Skeletal muscle satellite cell (primary cell): Measurements from ENCODE around the gene KCNG2. TPM values are rescaled to one million over a fixed set of nuclear protein-coding genes. Genes with fewer than 3 reads are reported as not detected.
A peak's percentile ranks its signal among the peaks of the same experiment; 100 is the strongest.
"Not testable (repeated sequence)": the region's sequence is repeated elsewhere in the genome, so short reads cannot be mapped to it uniquely, and the experiment has no call there.

Experiments used
- H3K27me3 ChIP-seq: 2 replicates; pipeline ENCODE4 v1.7.0; 2013; ENCODE audit warnings: low read length; ENCODE audit not compliant: control insufficient read depth, insufficient read depth
- H3K36me3 ChIP-seq: 2 replicates; pipeline ENCODE4 v1.7.0; 2013; ENCODE audit warnings: mild to moderate bottlenecking, control low read depth, low read length; ENCODE audit not compliant: insufficient read depth
- H3K4me1 ChIP-seq: 2 replicates; pipeline ENCODE4 v1.7.0; 2013; ENCODE audit warnings: low read length; ENCODE audit not compliant: control insufficient read depth, insufficient read depth
- H3K4me2 ChIP-seq: 2 replicates; pipeline ENCODE4 v1.7.0; 2013; ENCODE audit warnings: mild to moderate bottlenecking, low read length
- H3K4me3 ChIP-seq: 2 replicates; pipeline ENCODE4 v1.7.0; 2013; ENCODE audit warnings: low read length
- H3K9ac ChIP-seq: 2 replicates; pipeline ENCODE4 v1.7.0; 2013; ENCODE audit warnings: mild to moderate bottlenecking, low read depth, low read length, moderate library complexity
- H3K9me3 ChIP-seq: replicated peaks from 2 replicates; pipeline ENCODE4 v1.7.0; 2013; ENCODE audit warnings: mild to moderate bottlenecking, control low read depth, low read length
- total RNA-seq: library from RNA; depleted of rRNA; stranded (reverse); fragments of >200 nt; gene quantifications from 2 replicates; pipeline ENCODE4 v1.2.3, GENCODE V29; 2012; rRNA removed

Gene KCNG2, protein sequence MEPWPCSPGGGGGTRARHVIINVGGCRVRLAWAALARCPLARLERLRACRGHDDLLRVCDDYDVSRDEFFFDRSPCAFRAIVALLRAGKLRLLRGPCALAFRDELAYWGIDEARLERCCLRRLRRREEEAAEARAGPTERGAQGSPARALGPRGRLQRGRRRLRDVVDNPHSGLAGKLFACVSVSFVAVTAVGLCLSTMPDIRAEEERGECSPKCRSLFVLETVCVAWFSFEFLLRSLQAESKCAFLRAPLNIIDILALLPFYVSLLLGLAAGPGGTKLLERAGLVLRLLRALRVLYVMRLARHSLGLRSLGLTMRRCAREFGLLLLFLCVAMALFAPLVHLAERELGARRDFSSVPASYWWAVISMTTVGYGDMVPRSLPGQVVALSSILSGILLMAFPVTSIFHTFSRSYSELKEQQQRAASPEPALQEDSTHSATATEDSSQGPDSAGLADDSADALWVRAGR
- total RNA-seq = not detected in 2 replicates

DNA sequence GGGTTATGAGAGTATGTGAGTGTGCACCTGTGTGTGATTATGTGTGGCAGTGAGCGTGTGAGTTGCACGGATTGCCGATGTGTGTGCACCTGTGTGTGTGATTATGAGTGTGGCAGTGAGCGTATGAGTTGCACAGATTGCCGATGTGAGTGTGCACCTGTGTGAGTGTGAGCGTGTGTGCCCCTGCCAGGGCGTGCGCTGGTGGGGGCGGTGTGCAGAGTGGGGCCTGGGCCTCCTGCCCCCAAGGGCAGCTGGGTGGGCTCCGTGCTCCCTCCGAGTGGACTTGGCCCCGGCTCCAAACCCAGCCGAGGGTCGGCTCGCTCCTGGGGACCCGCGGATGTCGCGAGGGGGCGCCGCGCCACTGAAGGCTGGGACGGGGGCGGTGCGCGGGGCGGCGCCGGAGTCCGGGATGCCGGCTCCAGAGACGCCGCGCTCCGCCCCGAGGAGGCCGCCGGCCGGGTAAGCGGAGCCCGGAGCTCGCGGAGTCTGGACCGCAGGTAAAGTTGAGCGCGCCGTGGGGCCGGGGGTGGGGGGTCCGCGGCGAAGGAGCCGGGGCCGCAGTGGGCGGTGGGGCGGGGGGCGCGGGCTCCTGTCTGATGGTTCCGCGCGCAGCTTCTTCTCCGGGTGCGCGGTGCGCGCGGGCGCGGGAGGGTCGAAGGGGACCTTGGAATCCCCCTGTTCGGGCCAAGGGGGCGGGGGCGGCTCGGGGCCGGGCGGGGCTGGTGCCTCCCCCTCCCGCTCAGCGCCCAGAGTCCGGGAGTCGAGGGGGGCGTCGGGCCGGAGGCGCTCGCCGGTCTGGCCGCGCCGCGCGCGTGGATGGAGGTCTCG is at the start of gene KCNG2:
TSS of gene KCNG2 (plus strand) at position 421 of the 828 bp plus-strand sequence. CDS start 65,730 bp downstream, outside the sequence.
- no peaks in the 10 kb centered on the region for H3K36me3 ChIP-seq
- H3K9me3 ChIP-seq = no peaks in the 10 kb centered on the region
- peaks cover 59% of the 10 kb centered on the region for H3K27me3 ChIP-seq
- peaks cover 23% of the 10 kb centered on the region for H3K4me1 ChIP-seq
- peak within 1 kb of the TSS; percentile 47 for H3K4me2 ChIP-seq
- H3K9ac ChIP-seq = no peak within 1 kb of the TSS
- no peak within 1 kb of the TSS for H3K4me3 ChIP-seq

DNA sequence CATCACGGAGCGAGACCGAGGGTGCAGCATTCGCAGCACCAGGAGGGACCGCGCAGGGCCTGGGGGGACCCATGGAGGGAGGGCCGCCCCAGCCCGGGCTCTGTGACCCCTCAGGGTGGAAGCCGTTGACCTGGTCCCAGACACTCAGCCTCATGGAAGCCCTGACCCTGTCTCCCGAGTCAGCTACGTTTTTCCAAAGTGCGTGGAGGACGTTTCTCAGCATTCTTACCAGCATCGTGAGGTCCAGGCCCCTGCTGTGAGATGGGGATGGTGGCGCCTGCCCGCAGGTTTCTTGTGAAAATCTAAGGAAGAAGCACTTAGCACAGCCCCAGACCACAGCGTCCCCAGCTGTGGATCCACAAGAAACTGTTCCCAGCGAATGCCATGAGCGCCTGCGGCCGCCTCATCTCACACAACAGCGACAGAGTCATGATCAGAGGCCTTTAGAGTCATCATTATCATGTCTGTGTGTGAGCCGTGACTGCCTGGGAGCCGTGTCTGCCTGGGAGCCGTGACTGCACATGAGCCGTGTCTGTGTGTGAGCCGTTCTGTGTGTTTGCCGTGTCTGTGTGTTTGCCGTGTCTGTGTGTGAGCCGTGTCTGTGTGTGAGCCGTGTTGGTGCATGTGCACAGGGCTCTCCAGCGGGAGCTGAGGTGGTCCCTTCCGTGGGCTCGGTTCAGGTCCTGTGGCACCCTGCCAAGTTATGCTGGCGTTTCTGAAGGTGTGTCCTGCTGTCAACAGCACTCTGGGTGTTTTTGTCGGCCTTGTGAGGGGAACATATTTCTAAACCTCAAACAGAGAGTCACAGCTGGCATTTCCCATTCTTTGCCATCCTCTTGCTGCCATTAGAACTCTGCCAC is 49.2 kb upstream of the KCNG2 start:
- Histone ChIP-seq H3K4me1 (no peaks in the 10 kb centered on the region), H3K36me3 (peaks cover 13% of the 10 kb centered on the region), H3K4me3 (no peak overlapping the region)

DNA sequence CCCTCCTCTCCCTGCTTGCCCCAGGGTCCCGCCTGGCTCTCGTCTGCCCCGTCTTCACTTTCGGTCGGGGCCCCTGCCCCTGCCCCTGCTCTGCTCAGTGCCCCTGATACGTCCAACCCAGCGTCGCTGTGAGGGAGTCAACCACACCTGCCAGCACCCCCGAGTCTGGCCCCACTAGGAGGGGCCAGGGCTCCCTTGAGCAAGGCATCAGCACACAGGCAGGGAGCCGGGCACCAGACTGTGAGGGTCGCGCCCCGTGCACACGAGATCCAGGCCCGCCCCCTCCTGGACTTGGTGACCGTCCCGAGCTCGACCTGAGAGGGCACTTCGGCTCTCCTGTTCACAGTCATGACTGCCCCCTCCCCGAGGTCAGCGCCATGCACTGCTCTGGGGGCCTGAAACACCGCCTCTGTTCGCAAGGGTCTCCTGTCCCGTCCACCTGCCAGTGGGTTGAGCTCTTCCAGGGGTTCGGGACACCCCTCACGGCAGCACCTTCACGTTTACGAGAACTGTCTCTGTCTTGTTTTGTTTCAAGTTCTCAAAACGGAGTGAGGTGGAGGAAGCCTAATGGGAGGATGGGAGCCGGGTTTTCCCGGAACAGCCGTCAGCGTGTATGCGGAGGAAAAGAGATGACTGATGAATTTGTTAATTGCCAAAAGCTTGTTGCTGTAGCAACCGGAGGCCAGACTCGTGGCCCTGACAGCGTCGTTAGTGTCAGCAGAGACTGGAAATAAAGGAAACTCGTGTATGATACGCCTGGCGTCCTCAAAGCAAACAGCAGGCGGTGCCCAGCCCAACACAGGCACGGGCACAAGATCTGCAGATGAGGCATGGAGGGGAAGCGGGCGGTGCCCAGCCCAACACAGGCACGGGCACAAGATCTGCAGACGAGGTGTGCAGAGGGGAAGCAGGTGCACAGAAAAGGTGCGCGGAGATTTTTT is 48.2 kb upstream of the KCNG2 start:
- no peaks in the 10 kb centered on the region for H3K4me1 ChIP-seq
- no peaks in the 10 kb centered on the region for H3K27me3 ChIP-seq
- no peak overlapping the region for H3K4me2 ChIP-seq
- no peak overlapping the region for H3K4me3 ChIP-seq
- H3K9me3 ChIP-seq = no peaks in the 10 kb centered on the region
- H3K9ac ChIP-seq = no peak overlapping the region
- H3K36me3 ChIP-seq = peaks cover 19% of the 10 kb centered on the region

More for the DNA sequence above, 49.2 kb upstream of the KCNG2 start:
- H3K9me3 ChIP-seq = no peaks in the 10 kb centered on the region
- H3K9ac ChIP-seq = no peak overlapping the region
- H3K27me3 ChIP-seq = no peaks in the 10 kb centered on the region
- no peak overlapping the region for H3K4me2 ChIP-seq

DNA sequence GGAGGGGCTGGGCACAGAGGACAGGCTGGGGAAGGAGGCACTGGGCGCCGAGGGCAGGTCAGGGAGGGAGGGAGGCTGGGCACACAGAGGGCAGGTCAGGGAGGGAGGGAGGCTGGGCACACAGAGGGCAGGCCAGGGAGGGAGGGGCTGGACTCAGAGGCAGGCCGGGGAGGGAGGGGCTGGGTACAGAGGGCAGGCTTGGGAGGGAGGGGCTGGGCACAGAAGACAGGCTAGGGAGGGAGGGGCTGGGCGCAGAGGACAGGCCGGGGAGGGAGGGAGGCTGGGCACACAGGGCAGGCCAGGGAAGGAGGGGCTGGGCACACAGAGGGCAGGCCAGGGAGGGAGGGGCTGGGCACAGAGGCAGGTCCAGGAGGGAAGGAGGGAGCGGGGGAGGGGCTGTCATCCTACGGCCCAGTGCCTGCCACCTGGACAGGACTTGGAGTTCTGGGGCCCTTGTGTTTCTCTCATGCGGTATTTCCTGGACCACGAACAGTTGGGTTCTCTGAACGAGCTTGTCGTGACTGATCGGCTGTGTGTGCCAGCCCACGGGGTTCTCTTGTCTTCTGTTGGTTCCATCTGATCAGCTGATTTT is 46.7 kb upstream of the KCNG2 start:
- Histone ChIP-seq H3K4me1 (no peaks in the 10 kb centered on the region), H3K9me3 (no peaks in the 10 kb centered on the region), H3K4me3 (no peak overlapping the region), H3K9ac (no peak overlapping the region), H3K4me2 (no peak overlapping the region), H3K27me3 (no peaks in the 10 kb centered on the region), H3K36me3 (peaks cover 20% of the 10 kb centered on the region)

DNA sequence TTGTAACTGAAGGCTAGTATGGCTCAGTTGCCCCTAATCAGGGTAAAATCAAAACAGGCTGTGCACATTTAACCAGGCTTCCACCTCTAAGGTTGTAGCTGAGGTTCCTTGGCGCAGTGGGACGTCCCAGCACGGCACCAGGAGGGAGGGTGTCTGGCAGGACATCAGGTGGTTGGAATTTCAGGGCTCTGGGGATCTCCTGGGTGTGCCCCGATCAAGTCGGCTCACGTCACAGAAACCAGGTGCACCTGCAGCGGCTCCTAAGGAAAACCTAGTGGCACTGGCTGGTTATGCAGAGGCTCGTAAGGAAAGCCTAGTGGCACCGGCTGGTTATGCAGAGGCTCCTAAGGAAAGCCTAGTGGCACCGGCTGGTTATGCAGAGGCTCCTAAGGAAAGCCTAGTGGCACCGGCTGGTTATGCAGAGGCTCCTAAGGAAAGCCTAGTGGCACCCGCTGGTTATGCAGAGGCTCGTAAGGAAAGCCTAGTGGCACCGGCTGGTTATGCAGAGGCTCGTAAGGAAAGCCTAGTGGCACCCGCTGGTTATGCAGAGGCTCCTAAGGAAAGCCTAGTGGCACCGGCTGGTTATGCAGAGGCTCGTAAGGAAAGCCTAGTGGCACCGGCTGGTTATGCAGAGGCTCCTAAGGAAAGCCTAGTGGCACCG is 45.7 kb upstream of the KCNG2 start:
- H3K4me3 ChIP-seq, H3K4me2 ChIP-seq: not testable (repeated sequence)
- H3K36me3 ChIP-seq = peaks cover 16% of the 10 kb centered on the region

DNA sequence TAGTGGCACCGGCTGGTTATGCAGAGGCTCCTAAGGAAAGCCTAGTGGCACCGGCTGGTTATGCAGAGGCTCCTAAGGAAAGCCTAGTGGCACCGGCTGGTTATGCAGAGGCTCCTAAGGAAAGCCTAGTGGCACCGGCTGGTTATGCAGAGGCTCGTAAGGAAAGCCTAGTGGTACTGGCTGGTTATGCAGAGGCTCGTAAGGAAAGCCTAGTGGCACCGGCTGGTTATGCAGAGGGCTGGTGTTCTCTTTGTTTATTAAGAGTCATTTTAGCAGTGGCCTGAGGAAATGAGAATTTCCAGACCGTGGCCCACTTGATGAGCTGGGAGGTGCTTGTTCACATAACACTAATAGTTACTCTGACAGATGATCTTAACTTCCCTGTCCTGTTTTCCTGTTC is 44.8 kb upstream of the KCNG2 start:
- H3K4me1 ChIP-seq, H3K9ac ChIP-seq, H3K4me3 ChIP-seq, H3K27me3 ChIP-seq, H3K4me2 ChIP-seq, H3K9me3 ChIP-seq: not testable (repeated sequence)
- H3K36me3 ChIP-seq = peaks cover 16% of the 10 kb centered on the region

More for the DNA sequence above, 45.7 kb upstream of the KCNG2 start:
- H3K4me1 ChIP-seq, H3K9me3 ChIP-seq, H3K27me3 ChIP-seq, H3K9ac ChIP-seq: not testable (repeated sequence)

DNA sequence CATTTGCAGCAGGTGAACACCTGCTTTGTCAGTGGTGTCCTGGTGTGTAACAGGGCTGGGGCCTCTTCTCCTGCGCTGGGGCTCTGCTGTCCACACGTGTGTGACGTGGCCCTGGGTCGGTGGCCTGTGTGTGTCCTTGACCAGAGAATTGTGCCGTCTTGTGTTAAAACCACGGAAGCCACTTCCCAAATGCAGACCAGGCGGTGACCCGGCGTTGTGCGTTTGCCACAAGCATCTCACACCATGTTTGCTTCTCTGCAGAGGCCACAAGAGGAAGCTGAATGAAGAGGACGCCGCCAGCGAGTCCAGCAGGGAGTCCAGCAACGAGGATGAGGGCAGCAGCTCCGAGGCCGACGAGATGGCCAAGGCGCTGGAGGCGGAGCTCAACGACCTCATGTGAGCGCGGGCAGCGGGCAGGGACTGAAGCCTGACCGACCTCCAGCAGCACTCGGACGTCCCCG is 44.3 kb upstream of the KCNG2 start:
- no peak overlapping the region for H3K9ac ChIP-seq

DNA sequence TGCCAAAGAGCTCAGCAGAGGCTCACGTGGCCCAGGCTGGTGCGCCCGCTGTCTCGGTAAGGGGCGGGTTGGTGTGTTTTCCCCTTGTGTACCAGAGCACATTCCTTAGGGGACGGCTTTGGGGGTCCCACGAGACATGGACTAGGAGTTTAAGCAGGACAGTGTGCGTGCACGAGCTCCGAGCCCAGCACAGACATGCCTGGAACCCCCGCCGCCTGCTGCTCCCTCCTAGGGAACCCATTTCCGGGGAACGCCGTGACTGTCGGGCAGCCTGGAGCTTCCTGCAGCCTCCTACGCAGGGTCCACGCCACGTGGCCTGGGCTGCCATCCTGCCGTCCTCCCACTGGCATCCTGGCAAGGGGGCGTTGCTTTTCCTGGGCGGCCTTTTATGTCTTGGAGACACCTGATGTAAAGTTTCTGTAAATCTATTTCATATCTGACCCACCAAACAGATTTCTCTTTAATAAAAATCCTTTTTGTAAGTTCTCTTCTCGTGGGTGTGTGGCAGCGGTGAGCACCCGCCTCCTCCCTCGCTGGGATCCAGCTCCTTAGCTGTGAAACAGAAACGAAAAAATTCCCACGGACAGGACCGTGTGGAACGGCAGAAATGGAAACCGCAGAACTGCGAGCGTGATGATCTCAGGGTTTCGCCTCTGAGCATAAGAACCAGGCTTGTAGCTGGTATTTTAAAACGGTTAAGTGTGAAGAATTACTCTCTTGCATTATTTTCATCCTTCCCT is 43.5 kb upstream of the KCNG2 start:
- Histone ChIP-seq H3K9ac (no peak overlapping the region), H3K4me2 (no peak overlapping the region)

More for the DNA sequence above, 44.3 kb upstream of the KCNG2 start:
- Histone ChIP-seq H3K27me3 (no peaks in the 10 kb centered on the region), H3K4me3 (no peak overlapping the region), H3K9me3 (no peaks in the 10 kb centered on the region), H3K4me2 (no peak overlapping the region), H3K4me1 (no peaks in the 10 kb centered on the region), H3K36me3 (peaks cover 16% of the 10 kb centered on the region)

DNA sequence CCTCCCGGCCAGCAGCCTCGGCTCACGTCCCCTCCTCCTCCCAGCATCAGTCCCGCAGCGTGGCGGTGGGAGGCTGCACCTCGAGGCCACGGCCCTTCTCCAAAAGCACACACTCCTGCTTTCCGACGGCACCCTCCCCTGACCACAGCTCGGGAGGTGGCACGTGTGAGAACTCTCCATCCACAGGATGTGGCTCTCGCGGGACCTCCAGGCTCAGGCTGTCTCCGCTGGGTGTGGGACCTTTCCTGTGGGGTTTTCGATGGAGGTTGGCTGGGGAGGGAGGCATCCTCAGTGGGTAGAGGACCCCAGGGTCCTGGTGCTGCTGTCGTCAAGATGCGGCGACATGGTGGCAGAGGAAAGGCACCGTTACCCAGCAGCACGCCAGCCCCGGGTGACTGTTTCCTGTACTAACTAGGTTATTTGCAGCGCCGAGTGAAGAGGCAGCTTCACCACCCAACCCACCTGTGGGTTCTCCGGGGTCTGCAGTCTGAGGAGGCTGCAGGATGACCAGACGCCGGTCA is 42.8 kb upstream of the KCNG2 start:
- H3K4me2 ChIP-seq = no peak overlapping the region
- peaks cover 16% of the 10 kb centered on the region for H3K36me3 ChIP-seq
- H3K9me3 ChIP-seq = no peaks in the 10 kb centered on the region
- no peaks in the 10 kb centered on the region for H3K27me3 ChIP-seq
- no peaks in the 10 kb centered on the region for H3K4me1 ChIP-seq
- no peak overlapping the region for H3K9ac ChIP-seq
- H3K4me3 ChIP-seq = no peak overlapping the region

More for the DNA sequence above, 43.5 kb upstream of the KCNG2 start:
- Histone ChIP-seq H3K27me3 (no peaks in the 10 kb centered on the region), H3K4me1 (no peaks in the 10 kb centered on the region), H3K4me3 (no peak overlapping the region), H3K9me3 (no peaks in the 10 kb centered on the region), H3K36me3 (peaks cover 16% of the 10 kb centered on the region)
